WTC11 (cell line): ENCODE data around the gene B4GALT2. TPM values are rescaled to one million over a fixed set of nuclear protein-coding genes. Genes with fewer than 3 reads are reported as not detected.

Experiments used
- ATAC-seq: fragments of 200-7000 bp; cut with Tn5 transposase; 2 replicates; pipeline ENCODE4 v1.10.0; 2021; ENCODE audit warnings: mild to moderate bottlenecking, moderate library complexity
- CTCF ChIA-PET: fragments of 300-600 bp; sonication (Branson Sonifier 250); formaldehyde crosslinking; loops from one replicate; lab custom pipeline; 2021; ENCODE audit warnings: antibody characterized with exemption; lab: Charles Lee
- POLR2A ChIA-PET: fragments of 350-600 bp; sonication (Branson Sonifier 250); formaldehyde crosslinking; loops from one replicate; lab custom pipeline; 2021; ENCODE audit warnings: antibody characterized with exemption; lab: Charles Lee
- DNase-seq: peaks from one replicate; pipeline ENCODE4 v3.0.0; 2021; ENCODE audit warnings: low spot score
- H3K27ac Mint-ChIP-seq: 2 replicates; pipeline ENCODE4 v1.8.0; 2021; ENCODE audit warnings: mixed read lengths
- H3K27me3 Mint-ChIP-seq: 2 replicates; pipeline ENCODE4 v1.8.0; 2021; ENCODE audit warnings: low read depth, mild to moderate bottlenecking, moderate library complexity, mixed read lengths
- H3K36me3 Mint-ChIP-seq: 2 replicates; pipeline ENCODE4 v1.8.0; 2021; ENCODE audit warnings: mixed read lengths
- H3K4me1 Mint-ChIP-seq: 2 replicates; pipeline ENCODE4 v1.8.0; 2022; ENCODE audit warnings: mixed read lengths
- H3K4me3 Mint-ChIP-seq: 2 replicates; pipeline ENCODE4 v1.8.0; 2021; ENCODE audit warnings: mild to moderate bottlenecking, moderate library complexity, mixed read lengths
- H3K9me3 Mint-ChIP-seq: 2 replicates; pipeline ENCODE4 v1.8.0; 2021; ENCODE audit warnings: mixed read lengths
- CREB1 ChIP-seq: sonication (generic); formaldehyde crosslinking; IDR thresholded peaks from 2 replicates; pipeline ENCODE4 v1.8.0; 2023; ENCODE audit warnings: mild to moderate bottlenecking, missing genetic modification reagents
- FOXJ3 ChIP-seq: sonication (generic); formaldehyde crosslinking; IDR thresholded peaks from 2 replicates; pipeline ENCODE4 v1.9.0; 2021; ENCODE audit warnings: missing genetic modification reagents, mild to moderate bottlenecking, borderline replicate concordance
- FOXK1 ChIP-seq: sonication (generic); formaldehyde crosslinking; IDR thresholded peaks from 2 replicates; pipeline ENCODE4 v1.8.0; 2022; ENCODE audit warnings: mild to moderate bottlenecking, moderate library complexity, missing genetic modification reagents
- FOXP1 ChIP-seq: sonication (generic); formaldehyde crosslinking; IDR thresholded peaks from 2 replicates; pipeline ENCODE4 v1.8.0; 2022; ENCODE audit warnings: missing genetic modification reagents, mild to moderate bottlenecking, moderate library complexity, borderline replicate concordance
- JUN ChIP-seq: sonication (generic); formaldehyde crosslinking; IDR thresholded peaks from 2 replicates; pipeline ENCODE4 v1.8.0; 2023; ENCODE audit warnings: mild to moderate bottlenecking, missing genetic modification reagents
- MXD4 ChIP-seq: fragments of 250-450 bp; sonication (Bioruptor Pico); IDR thresholded peaks from 2 replicates; pipeline ENCODE4 v1.8.0; 2021; ENCODE audit warnings: mild to moderate bottlenecking, moderate library complexity, borderline replicate concordance
- NFATC4 ChIP-seq: fragments of 250-450 bp; sonication (Bioruptor Pico); IDR thresholded peaks from 2 replicates; pipeline ENCODE4 v1.9.0; 2021; ENCODE audit warnings: mild to moderate bottlenecking
- NR2C2 ChIP-seq: sonication (generic); formaldehyde crosslinking; IDR thresholded peaks from 2 replicates; pipeline ENCODE4 v1.8.0; 2022; ENCODE audit warnings: mild to moderate bottlenecking, missing genetic modification reagents
- NR3C1 ChIP-seq: sonication (generic); formaldehyde crosslinking; conservative IDR thresholded peaks from 2 replicates; pipeline ENCODE4 v1.8.1; 2023; ENCODE audit warnings: low read depth, mild to moderate bottlenecking, missing genetic modification reagents
- PRRX2 ChIP-seq: fragments of 250-450 bp; sonication (Bioruptor Pico); IDR thresholded peaks from 2 replicates; pipeline ENCODE4 v1.8.0; 2021; ENCODE audit warnings: mild to moderate bottlenecking
- SMAD4 ChIP-seq: sonication (generic); formaldehyde crosslinking; IDR thresholded peaks from 2 replicates; pipeline ENCODE4 v1.8.0; 2022; ENCODE audit warnings: mild to moderate bottlenecking, missing genetic modification reagents
- SOX15 ChIP-seq: fragments of 250-450 bp; sonication (Bioruptor Pico); IDR thresholded peaks from 2 replicates; pipeline ENCODE4 v1.9.0; 2021; ENCODE audit warnings: mild to moderate bottlenecking
- TEAD1 ChIP-seq: sonication (generic); formaldehyde crosslinking; IDR thresholded peaks from 2 replicates; pipeline ENCODE4 v1.8.0; 2022; ENCODE audit warnings: mild to moderate bottlenecking, missing genetic modification reagents
- TEAD4 ChIP-seq: sonication (generic); formaldehyde crosslinking; IDR thresholded peaks from 2 replicates; pipeline ENCODE4 v1.8.0; 2022; ENCODE audit warnings: mild to moderate bottlenecking, missing genetic modification reagents
- ZNF219 ChIP-seq: sonication (generic); formaldehyde crosslinking; IDR thresholded peaks from 2 replicates; pipeline ENCODE4 v1.8.0; 2023; ENCODE audit warnings: missing genetic modification reagents, mild to moderate bottlenecking, borderline replicate concordance
- total RNA-seq: library from RNA; stranded (reverse); gene quantifications from 3 replicates; pipeline ENCODE4 v1.2.3, GENCODE V29; 2021
- TF ChIP-seq, protein P1 (sequence below): sonication (generic); formaldehyde crosslinking; IDR thresholded peaks from 2 replicates; pipeline ENCODE4 v1.8.0; 2023; ENCODE audit warnings: mild to moderate bottlenecking, missing genetic modification reagents
- TF ChIP-seq, protein P2 (sequence below): sonication (generic); formaldehyde crosslinking; conservative IDR thresholded peaks from 2 replicates; pipeline ENCODE4 v1.8.1; 2023; ENCODE audit warnings: mild to moderate bottlenecking, low read depth, missing genetic modification reagents, moderate library complexity
- TF ChIP-seq, protein P3 (sequence below): sonication (generic); formaldehyde crosslinking; IDR thresholded peaks from 2 replicates; pipeline ENCODE4 v1.8.1; 2023; ENCODE audit warnings: mild to moderate bottlenecking, missing genetic modification reagents, moderate library complexity
- TF ChIP-seq, protein P4 (sequence below): sonication (generic); formaldehyde crosslinking; IDR thresholded peaks from 2 replicates; pipeline ENCODE4 v1.8.0; 2022; ENCODE audit warnings: mild to moderate bottlenecking, missing genetic modification reagents
- TF ChIP-seq, protein P5 (sequence below): sonication (generic); formaldehyde crosslinking; IDR thresholded peaks from 2 replicates; pipeline ENCODE4 v1.8.0; 2022; ENCODE audit warnings: missing genetic modification reagents
- TF ChIP-seq, protein P6 (sequence below): fragments of 250-450 bp; sonication (Bioruptor Pico); conservative IDR thresholded peaks from 2 replicates; pipeline ENCODE4 v1.9.0; 2021; ENCODE audit warnings: mild to moderate bottlenecking

Gene B4GALT2
- total RNA-seq, 1 experiment from 2014 or later = 66.7 TPM

DNA sequence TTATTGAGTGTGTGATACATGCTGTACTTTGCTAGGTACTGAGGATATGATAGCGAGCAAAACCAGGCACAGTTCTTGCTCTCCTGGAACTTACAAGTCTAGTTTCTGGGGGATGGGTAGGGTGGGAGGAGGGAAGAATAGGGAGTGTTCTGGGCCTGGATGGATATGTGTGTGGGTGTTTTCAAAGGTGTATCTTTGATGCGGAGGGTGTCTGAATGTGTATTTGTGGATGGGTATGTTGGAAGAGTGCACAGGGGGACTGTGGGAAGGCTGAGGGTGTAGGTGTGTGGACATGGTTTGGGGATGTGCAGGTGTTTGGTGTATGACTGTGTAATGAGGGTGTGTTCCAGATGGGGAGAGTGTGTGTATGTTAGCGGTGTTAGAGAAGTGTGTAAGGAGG is 13.7 kb upstream of the B4GALT2 start:
- no peaks in the 10 kb centered on the region for H3K9me3 Mint-ChIP-seq
- no peak overlapping the region for H3K27ac Mint-ChIP-seq
- no peak for TF ChIP-seq FOXJ3 (CRISPR knock-in tag)
- no peak for TF ChIP-seq SMAD4 (CRISPR knock-in tag)
- no peak for TF ChIP-seq CREB1 (CRISPR knock-in tag)
- TF ChIP-seq NR2C2 (CRISPR knock-in tag) = no peak
- TF ChIP-seq NFATC4 = no peak
- TF ChIP-seq, protein P1, sequence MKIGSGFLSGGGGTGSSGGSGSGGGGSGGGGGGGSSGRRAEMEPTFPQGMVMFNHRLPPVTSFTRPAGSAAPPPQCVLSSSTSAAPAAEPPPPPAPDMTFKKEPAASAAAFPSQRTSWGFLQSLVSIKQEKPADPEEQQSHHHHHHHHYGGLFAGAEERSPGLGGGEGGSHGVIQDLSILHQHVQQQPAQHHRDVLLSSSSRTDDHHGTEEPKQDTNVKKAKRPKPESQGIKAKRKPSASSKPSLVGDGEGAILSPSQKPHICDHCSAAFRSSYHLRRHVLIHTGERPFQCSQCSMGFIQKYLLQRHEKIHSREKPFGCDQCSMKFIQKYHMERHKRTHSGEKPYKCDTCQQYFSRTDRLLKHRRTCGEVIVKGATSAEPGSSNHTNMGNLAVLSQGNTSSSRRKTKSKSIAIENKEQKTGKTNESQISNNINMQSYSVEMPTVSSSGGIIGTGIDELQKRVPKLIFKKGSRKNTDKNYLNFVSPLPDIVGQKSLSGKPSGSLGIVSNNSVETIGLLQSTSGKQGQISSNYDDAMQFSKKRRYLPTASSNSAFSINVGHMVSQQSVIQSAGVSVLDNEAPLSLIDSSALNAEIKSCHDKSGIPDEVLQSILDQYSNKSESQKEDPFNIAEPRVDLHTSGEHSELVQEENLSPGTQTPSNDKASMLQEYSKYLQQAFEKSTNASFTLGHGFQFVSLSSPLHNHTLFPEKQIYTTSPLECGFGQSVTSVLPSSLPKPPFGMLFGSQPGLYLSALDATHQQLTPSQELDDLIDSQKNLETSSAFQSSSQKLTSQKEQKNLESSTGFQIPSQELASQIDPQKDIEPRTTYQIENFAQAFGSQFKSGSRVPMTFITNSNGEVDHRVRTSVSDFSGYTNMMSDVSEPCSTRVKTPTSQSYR (CRISPR knock-in tag) = no peak
- TF ChIP-seq MXD4 (CRISPR knock-in tag) = no peak
- no peak for TF ChIP-seq NR3C1 (CRISPR knock-in tag)
- TF ChIP-seq, protein P2, sequence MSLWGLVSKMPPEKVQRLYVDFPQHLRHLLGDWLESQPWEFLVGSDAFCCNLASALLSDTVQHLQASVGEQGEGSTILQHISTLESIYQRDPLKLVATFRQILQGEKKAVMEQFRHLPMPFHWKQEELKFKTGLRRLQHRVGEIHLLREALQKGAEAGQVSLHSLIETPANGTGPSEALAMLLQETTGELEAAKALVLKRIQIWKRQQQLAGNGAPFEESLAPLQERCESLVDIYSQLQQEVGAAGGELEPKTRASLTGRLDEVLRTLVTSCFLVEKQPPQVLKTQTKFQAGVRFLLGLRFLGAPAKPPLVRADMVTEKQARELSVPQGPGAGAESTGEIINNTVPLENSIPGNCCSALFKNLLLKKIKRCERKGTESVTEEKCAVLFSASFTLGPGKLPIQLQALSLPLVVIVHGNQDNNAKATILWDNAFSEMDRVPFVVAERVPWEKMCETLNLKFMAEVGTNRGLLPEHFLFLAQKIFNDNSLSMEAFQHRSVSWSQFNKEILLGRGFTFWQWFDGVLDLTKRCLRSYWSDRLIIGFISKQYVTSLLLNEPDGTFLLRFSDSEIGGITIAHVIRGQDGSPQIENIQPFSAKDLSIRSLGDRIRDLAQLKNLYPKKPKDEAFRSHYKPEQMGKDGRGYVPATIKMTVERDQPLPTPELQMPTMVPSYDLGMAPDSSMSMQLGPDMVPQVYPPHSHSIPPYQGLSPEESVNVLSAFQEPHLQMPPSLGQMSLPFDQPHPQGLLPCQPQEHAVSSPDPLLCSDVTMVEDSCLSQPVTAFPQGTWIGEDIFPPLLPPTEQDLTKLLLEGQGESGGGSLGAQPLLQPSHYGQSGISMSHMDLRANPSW (CRISPR knock-in tag) = no peak
- TF ChIP-seq, protein P3, sequence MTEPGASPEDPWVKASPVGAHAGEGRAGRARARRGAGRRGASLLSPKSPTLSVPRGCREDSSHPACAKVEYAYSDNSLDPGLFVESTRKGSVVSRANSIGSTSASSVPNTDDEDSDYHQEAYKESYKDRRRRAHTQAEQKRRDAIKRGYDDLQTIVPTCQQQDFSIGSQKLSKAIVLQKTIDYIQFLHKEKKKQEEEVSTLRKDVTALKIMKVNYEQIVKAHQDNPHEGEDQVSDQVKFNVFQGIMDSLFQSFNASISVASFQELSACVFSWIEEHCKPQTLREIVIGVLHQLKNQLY (CRISPR knock-in tag) = no peak
- TF ChIP-seq, all 79 proteins: peak for 0
- ATAC-seq (no peak), DNase-seq (no peak)
- ChIA-PET CTCF (no interaction called here), POLR2A (no interaction called here)
- Mint-ChIP-seq H3K27me3 (no peaks in the 10 kb centered on the region), H3K4me3 (no peak overlapping the region), H3K4me1 (peaks cover 6% of the 10 kb centered on the region; the same call in 1 of the 2 replicates), H3K36me3 (no peaks in the 10 kb centered on the region)

DNA sequence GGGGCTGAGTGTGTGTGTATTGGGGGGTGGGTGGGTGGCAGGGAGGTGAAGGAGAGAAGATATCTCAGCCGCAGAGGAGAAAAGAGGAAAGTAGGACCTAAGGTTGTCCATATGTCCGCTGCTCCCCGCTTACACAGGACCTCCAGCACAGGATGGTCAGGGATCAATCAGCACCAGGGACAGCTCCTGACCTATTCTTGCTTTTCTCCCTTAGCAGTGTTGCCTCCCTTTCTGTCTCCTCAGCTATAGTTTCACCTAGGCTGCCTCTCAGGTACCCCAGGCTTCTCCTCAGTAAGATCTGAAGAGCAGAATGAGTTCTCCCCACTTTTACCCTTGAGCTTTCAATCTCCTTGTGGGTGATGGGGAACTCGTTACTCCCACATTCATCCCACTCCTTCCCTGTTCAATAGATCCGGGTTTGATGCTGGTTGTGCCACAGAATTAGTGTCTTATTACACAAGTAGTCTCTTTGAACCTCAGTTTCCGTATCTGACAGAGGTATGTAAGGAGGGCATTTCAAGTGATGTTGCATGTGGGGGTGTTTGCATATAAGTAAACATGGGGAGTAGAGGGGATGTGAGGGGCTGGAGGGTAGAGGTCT is 10.6 kb upstream of the B4GALT2 start:
- no peak overlapping the region for H3K27ac Mint-ChIP-seq
- POLR2A ChIA-PET = interaction anchor here (1.0 to 1.1 kb wide), 2 partner anchors 15 to 18 kb away, joined by 3 read pairs; no protein-coding TSS in a partner anchor
- peaks cover 13% of the 10 kb centered on the region; the same call in 1 of the 2 replicates for H3K36me3 Mint-ChIP-seq
- H3K4me3 Mint-ChIP-seq = 0 out of 2 replicates have a peak overlapping the region, but pooled peaks have one; percentile 3
- H3K9me3 Mint-ChIP-seq = no peaks in the 10 kb centered on the region
- peaks cover 14% of the 10 kb centered on the region for H3K4me1 Mint-ChIP-seq
- DNase-seq = peak; percentile 75
- H3K27me3 Mint-ChIP-seq = no peaks in the 10 kb centered on the region
- CTCF ChIA-PET = interaction anchor here (0.9 to 1.8 kb wide), 5 partner anchors 21 to 79 kb away, joined by 3 to 6 read pairs (median 4); partner anchors contain the start of gene IPO13
- no peak for ATAC-seq
- TF ChIP-seq FOXP1 (CRISPR knock-in tag) = no peak
- no peak for TF ChIP-seq PRRX2 (CRISPR knock-in tag)
- 0 out of 2 replicates have a peak, but pooled peaks have one; percentile 46 for TF ChIP-seq JUN (CRISPR knock-in tag)
- peak; percentile 66; the same call in 1 of the 2 replicates for TF ChIP-seq TEAD1 (CRISPR knock-in tag)
- no peak for TF ChIP-seq SOX15 (CRISPR knock-in tag)
- TF ChIP-seq, protein P4, sequence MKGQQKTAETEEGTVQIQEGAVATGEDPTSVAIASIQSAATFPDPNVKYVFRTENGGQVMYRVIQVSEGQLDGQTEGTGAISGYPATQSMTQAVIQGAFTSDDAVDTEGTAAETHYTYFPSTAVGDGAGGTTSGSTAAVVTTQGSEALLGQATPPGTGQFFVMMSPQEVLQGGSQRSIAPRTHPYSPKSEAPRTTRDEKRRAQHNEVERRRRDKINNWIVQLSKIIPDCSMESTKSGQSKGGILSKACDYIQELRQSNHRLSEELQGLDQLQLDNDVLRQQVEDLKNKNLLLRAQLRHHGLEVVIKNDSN (CRISPR knock-in tag) = peak; percentile 57; the same call in 1 of the 2 replicates
- TF ChIP-seq TEAD4 (CRISPR knock-in tag) = peak; percentile 76
- TF ChIP-seq FOXK1 (CRISPR knock-in tag) = no peak; the same call in 1 of the 2 replicates
- TF ChIP-seq, protein P5, sequence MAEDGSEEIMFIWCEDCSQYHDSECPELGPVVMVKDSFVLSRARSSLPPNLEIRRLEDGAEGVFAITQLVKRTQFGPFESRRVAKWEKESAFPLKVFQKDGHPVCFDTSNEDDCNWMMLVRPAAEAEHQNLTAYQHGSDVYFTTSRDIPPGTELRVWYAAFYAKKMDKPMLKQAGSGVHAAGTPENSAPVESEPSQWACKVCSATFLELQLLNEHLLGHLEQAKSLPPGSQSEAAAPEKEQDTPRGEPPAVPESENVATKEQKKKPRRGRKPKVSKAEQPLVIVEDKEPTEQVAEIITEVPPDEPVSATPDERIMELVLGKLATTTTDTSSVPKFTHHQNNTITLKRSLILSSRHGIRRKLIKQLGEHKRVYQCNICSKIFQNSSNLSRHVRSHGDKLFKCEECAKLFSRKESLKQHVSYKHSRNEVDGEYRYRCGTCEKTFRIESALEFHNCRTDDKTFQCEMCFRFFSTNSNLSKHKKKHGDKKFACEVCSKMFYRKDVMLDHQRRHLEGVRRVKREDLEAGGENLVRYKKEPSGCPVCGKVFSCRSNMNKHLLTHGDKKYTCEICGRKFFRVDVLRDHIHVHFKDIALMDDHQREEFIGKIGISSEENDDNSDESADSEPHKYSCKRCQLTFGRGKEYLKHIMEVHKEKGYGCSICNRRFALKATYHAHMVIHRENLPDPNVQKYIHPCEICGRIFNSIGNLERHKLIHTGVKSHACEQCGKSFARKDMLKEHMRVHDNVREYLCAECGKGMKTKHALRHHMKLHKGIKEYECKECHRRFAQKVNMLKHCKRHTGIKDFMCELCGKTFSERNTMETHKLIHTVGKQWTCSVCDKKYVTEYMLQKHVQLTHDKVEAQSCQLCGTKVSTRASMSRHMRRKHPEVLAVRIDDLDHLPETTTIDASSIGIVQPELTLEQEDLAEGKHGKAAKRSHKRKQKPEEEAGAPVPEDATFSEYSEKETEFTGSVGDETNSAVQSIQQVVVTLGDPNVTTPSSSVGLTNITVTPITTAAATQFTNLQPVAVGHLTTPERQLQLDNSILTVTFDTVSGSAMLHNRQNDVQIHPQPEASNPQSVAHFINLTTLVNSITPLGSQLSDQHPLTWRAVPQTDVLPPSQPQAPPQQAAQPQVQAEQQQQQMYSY (CRISPR knock-in tag) = 0 out of 2 replicates have a peak, but pooled peaks have one; percentile 21
- peak; percentile 46; the same call in 1 of the 2 replicates for TF ChIP-seq ZNF219 (CRISPR knock-in tag)
- TF ChIP-seq, protein P6, sequence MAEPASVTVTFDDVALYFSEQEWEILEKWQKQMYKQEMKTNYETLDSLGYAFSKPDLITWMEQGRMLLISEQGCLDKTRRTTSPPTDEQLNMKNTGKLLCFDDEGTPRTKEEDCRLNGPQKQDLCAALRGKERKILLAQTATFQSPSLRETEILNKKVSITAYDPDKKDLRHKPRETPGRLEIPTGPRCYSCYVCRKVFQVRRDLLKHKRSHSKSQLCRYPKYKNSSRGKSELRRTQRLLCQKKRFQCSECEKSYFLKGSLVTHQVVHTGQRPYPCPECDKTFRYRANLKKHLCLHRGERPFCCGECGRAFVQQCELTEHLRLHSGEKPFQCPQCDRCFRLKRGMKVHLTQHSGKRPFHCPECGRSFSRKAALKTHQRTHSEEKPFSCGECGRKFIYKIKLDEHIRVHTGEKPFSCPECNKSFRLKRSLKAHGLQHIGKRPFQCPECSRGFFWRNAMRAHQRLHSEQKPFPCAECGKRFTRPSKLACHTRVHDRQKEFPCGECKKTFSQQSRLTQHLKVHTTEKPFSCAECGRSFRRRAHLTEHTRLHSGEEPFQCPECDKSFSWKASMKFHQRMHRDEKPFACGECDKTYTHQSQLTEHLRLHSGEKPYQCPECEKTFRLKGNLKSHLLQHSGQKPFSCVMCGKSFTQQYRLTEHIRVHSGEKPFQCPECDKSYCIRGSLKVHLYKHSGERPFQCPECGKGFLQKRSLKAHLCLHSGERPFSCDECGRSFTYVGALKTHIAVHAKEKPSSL = no peak
